AG04449 (cell line): Measurements from ENCODE around the gene SDHB.

ENCODE experiments used
- CTCF ChIA-PET: fragments of 350-600 bp; formaldehyde crosslinking; extraction: SDS; loops from one replicate; lab custom pipeline; 2021; ENCODE audit warnings: antibody characterized with exemption; lab: Yijun Ruan, JAX
- POLR2A ChIA-PET: fragments of 400-600, 350-600 bp; formaldehyde crosslinking; extraction: SDS; loops from one replicate; lab custom pipeline; 2020; ENCODE audit warnings: antibody characterized with exemption, inconsistent platforms; lab: Yijun Ruan, JAX
- DNase-seq: peaks from one replicate; pipeline ENCODE4 v3.0.0-alpha.2; 2010; ENCODE audit warnings: low read depth, low spot score
- H3K4me3 ChIP-seq: 2 replicates; pipeline ENCODE4 v1.5.1; 2011; ENCODE audit warnings: low read depth, mild to moderate bottlenecking, control low read depth, low read length
- TF ChIP-seq, protein P1 (sequence below): IDR thresholded peaks from one replicate; pipeline ENCODE4 v1.5.1; 2011; ENCODE audit warnings: mild to moderate bottlenecking, moderate library complexity, low read length, control low read depth, inconsistent platforms; ENCODE audit not compliant: insufficient read depth; ENCODE audit errors: missing control alignments

SDHB gene

DNA sequence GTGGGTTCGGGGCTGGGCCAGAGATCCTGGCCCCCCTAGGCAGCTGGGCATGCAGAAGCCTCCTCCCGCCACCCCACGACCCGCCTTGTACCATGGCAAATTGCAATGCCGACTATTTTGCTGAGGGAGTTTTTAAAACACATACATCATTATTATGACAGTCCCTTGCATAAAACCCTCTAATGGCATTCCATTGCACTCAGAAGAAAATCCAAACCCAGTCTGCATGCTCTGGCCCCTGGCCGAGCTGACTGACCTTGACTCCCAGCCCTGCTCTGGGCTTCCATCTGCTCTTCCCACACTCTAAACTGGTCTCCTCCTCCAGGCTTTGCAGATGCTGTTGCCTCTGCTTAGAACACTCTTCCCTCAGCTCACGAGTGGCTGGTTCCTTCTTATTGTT, 37.4 kb upstream of the SDHB start:
- CTCF ChIA-PET = interaction anchor here (1.4 kb wide), 1 partner anchor 146 kb away, joined by 3 read pairs; no protein-coding TSS in a partner anchor
- H3K4me3 ChIP-seq = no peak overlapping the region

GRCh38 chr1:17089506-17089905, 35.7 kb upstream of the SDHB start:
- POLR2A ChIA-PET = no interaction called here
- CTCF ChIA-PET = interaction anchor here (0.9 to 1.4 kb wide), 2 partner anchors 16 to 29 kb away, joined by 3 read pairs; no protein-coding TSS in a partner anchor

More for the DNA sequence above, 37.4 kb upstream of the SDHB start:
- no peak for DNase-seq
- POLR2A ChIA-PET = no interaction called here
- TF ChIP-seq, protein P1, sequence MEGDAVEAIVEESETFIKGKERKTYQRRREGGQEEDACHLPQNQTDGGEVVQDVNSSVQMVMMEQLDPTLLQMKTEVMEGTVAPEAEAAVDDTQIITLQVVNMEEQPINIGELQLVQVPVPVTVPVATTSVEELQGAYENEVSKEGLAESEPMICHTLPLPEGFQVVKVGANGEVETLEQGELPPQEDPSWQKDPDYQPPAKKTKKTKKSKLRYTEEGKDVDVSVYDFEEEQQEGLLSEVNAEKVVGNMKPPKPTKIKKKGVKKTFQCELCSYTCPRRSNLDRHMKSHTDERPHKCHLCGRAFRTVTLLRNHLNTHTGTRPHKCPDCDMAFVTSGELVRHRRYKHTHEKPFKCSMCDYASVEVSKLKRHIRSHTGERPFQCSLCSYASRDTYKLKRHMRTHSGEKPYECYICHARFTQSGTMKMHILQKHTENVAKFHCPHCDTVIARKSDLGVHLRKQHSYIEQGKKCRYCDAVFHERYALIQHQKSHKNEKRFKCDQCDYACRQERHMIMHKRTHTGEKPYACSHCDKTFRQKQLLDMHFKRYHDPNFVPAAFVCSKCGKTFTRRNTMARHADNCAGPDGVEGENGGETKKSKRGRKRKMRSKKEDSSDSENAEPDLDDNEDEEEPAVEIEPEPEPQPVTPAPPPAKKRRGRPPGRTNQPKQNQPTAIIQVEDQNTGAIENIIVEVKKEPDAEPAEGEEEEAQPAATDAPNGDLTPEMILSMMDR = no peak

DNA sequence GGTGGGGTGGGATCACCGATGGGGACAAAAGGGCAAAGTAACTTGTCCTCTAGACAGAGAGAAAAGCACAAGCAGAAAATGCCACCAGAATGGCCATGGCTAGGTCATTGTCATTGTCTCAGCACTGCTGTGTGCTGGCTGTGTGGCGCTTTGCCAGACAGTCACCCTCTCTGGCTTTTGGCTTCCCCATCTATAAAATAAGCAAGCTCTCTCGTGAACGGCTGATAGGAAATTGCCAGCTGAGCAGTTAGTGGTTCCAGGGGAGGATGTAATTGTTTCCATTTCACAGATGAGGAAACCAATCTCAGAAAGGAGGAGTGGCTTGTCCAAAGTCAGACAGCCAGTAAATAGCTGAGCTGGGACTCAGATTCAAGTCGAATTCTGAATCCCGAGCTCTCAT, 32.9 kb upstream of the SDHB start:
- ChIA-PET POLR2A (no interaction called here), CTCF (interaction anchor here (1.5 kb wide), 1 partner anchor 10 kb away, joined by 4 read pairs; no protein-coding TSS in a partner anchor)
- H3K4me3 ChIP-seq = no peak overlapping the region
- TF ChIP-seq, protein P1 = no peak
- DNase-seq = no peak

More at GRCh38 chr1:17089506-17089905, 35.7 kb upstream of the SDHB start:
- TF ChIP-seq, protein P1 = no peak
- DNase-seq = no peak
- no peak overlapping the region for H3K4me3 ChIP-seq

DNA sequence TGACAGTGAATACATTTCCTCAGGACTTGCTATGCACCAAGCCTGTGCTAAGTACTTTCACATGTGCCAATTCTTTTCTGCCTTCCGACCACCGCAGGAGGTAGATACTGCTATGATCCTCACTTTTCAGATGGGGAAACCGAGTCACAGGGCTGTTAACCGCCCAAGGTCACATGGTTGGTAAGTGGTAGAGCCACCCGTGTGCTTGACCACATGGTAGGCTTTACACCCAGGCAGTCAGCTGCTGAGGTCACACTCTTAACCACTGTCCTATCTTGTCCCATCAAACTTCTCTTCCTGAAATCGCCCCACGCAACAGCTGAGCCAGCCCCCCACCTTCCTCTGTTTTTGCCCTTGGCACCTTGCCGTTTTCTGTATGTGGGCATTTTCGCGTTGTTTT, 31.0 kb upstream of the SDHB start:
- ChIA-PET CTCF (interaction anchor here (1.1 to 1.4 kb wide), 3 partner anchors 9 to 24 kb away, joined by 3 read pairs; no protein-coding TSS in a partner anchor), POLR2A (no interaction called here)
- no peak for DNase-seq
- H3K4me3 ChIP-seq = no peak overlapping the region
- TF ChIP-seq, protein P1 = no peak

GRCh38 chr1:17082761-17083160, 28.9 kb upstream of the SDHB start:
- ChIA-PET CTCF (no interaction called here), POLR2A (no interaction called here)
- DNase-seq = no peak
- no peak overlapping the region for H3K4me3 ChIP-seq
- TF ChIP-seq, protein P1 = no peak

GRCh38 chr1:17081439-17081838, 27.6 kb upstream of the SDHB start:
- TF ChIP-seq, protein P1 = no peak
- H3K4me3 ChIP-seq = no peak overlapping the region
- ChIA-PET POLR2A (no interaction called here), CTCF (interaction anchor here (1.2 to 1.4 kb wide), 2 partner anchors 9 to 255 kb away, joined by 4 to 5 read pairs; no protein-coding TSS in a partner anchor)
- no peak for DNase-seq
